Measurements from ENCODE around the gene MFSD6.
"Not testable (repeated sequence)": the region's sequence is repeated elsewhere in the genome, so short reads cannot be mapped to it uniquely, and the experiment has no call there.

GRCh38 chr2:190430866-190431265 is 22.7 kb downstream of the MFSD6 start:
- not testable (repeated sequence) for TF ChIP-seq POLR2A, CTCF (IDR thresholded peaks at IDR 0.05)
